Measurements from ENCODE around the gene KMT2C. TPM values are rescaled to one million over a fixed set of nuclear protein-coding genes. Genes with fewer than 3 reads are reported as not detected.

KMT2C gene
- total and polyA plus RNA-seq, 2 of the 8 experiments (the other 6 are each of a cell fraction or from before 2014, with no cell fraction given) = 9.1 to 40.8 TPM

- H2BK120ac ChIP-seq (replicated peaks; ENCODE audit: low read depth, low read length) = no peak overlapping the region
- no peak overlapping the region for H2AFZ ChIP-seq (ENCODE audit: low read length)
- H3K9me3 ChIP-seq (ENCODE audit: insufficient read depth in 2 of 2, low read depth in 1 of 2, low read length in 1 of 2) = peaks cover 0 to 3% of the 10 kb centered on the region in 2 experiments; a peak in 2 of 4 replicates
- no peak overlapping the region for H2BK5ac ChIP-seq (ENCODE audit: low read depth, low read length)
- no peak overlapping the region for H4K5ac ChIP-seq (ENCODE audit: insufficient read length, low read depth, low read length)
- peaks cover 0 to 75% of the 10 kb centered on the region in 2 experiments; a peak in 3 of 4 replicates for H3K79me2 ChIP-seq (ENCODE audit: control insufficient read depth in 1 of 2, insufficient read depth in 2 of 2, low read length in 2 of 2)
- H4K91ac ChIP-seq (replicated peaks; ENCODE audit: insufficient read length, low read length) = no peak overlapping the region
- no peak overlapping the region for H3K4me2 ChIP-seq (ENCODE audit: insufficient read depth in 1 of 2, low read depth in 2 of 2, low read length in 2 of 2)
- FAIRE-seq (no peak), DNase-seq (ENCODE audit: low read depth in 1 of 2, low spot score in 2 of 2) (no peak)
- POLR2A ChIA-PET (ENCODE audit: partially characterized antibody) = interaction anchor here (0.9 to 1.4 kb wide), 2 partner anchors 19 to 31 kb away, joined by 3 read pairs; no protein-coding TSS in a partner anchor
- WGBS, 2 experiments (ENCODE audit: extremely low coverage in 1 of 2, insufficient coverage in 1 of 2, insufficient read length in 1 of 2, insufficient replicate concordance in 2 of 2, low coverage in 1 of 2, low lambda C conversion rate in 2 of 2, missing lambda C conversion rate in 1 of 2) = 77% methylated on average over 2 of the region's 2 CpGs; no CpG with 5 or more reads in 1 of the 2 experiments
- H3K4ac ChIP-seq (replicated peaks; ENCODE audit: insufficient read length, low read depth, low read length) = no peak overlapping the region
- no peak overlapping the region for H2BK20ac ChIP-seq (ENCODE audit: low read length)
- no peak overlapping the region for H2BK12ac ChIP-seq (ENCODE audit: low read depth, low read length)
- H4K8ac ChIP-seq (ENCODE audit: extremely low read depth, insufficient read depth, low read length) = no peak overlapping the region
- H3K18ac ChIP-seq (ENCODE audit: extremely low read depth, low read length) = no peak overlapping the region
- H2AK5ac ChIP-seq (ENCODE audit: low read depth, low read length) = no peak overlapping the region
- no peaks in the 10 kb centered on the region for H4K20me1 ChIP-seq (replicated peaks in 1 of 2; ENCODE audit: control insufficient read depth in 1 of 2, insufficient read depth in 2 of 2, low read length in 2 of 2)
- CTCF ChIA-PET (ENCODE audit: partially characterized antibody) = interaction anchor here (0.6 to 1.5 kb wide), 2 partner anchors 46 to 98 kb away, joined by 3 read pairs; no protein-coding TSS in a partner anchor
- H3K4me1 ChIP-seq (replicated peaks in 1 of 4; ENCODE audit: control insufficient read depth in 3 of 4, insufficient read depth in 4 of 4, low read length in 3 of 4) = no peaks in the 10 kb centered on the region; a peak in 1 of 7 replicates
- H3K14ac ChIP-seq (ENCODE audit: insufficient read length) = no peak overlapping the region
- no peaks in the 10 kb centered on the region for H3K23me2 ChIP-seq (ENCODE audit: low read depth, low read length)
- no peak overlapping the region for H3K4me3 ChIP-seq (ENCODE audit: extremely low read depth in 1 of 4, insufficient read depth in 2 of 4, low read depth in 3 of 4, low read length in 4 of 4)
- H3K27ac ChIP-seq (ENCODE audit: low read depth, low read length) = no peak overlapping the region
- H3K27me3 ChIP-seq (replicated peaks in 1 of 4; ENCODE audit: control insufficient read depth in 3 of 4, extremely low read depth in 1 of 4, insufficient read depth in 3 of 4, low read length in 3 of 4) = no peaks in the 10 kb centered on the region
- no peak overlapping the region for H3K56ac ChIP-seq (replicated peaks; ENCODE audit: insufficient read length, low read depth, low read length)
- H3K9ac ChIP-seq (replicated peaks in 1 of 4; ENCODE audit: extremely low read depth in 1 of 4, low read depth in 3 of 4, low read length in 3 of 4) = no peak overlapping the region
- no peak overlapping the region for H2BK15ac ChIP-seq (ENCODE audit: low read length)
- H3K23ac ChIP-seq (ENCODE audit: insufficient read length) = no peak overlapping the region
- no peaks in the 10 kb centered on the region; the same call in 1 of the 2 replicates for H3K79me1 ChIP-seq (ENCODE audit: low read depth, low read length)
- H3K36me3 ChIP-seq (ENCODE audit: control insufficient read depth in 2 of 4, insufficient read depth in 4 of 4, low read length in 3 of 4) = no peaks in the 10 kb centered on the region
- TF ChIP-seq CBX5 (IDR thresholded peaks at IDR 0.05; ENCODE audit: low read depth, low read length) (no peak), CTCF (IDR thresholded peaks at IDR 0.05; ENCODE audit: control extremely low read depth in 1 of 3, insufficient read depth in 1 of 3, low read depth in 1 of 3, low read length in 3 of 3) (no peak), HDAC6 (IDR thresholded peaks at IDR 0.05; ENCODE audit: low read depth, low read length) (no peak), CBX8 (IDR thresholded peaks at IDR 0.05; ENCODE audit: borderline replicate concordance, low read depth, low read length) (no peak), KDM1A (IDR thresholded peaks at IDR 0.05; ENCODE audit: borderline replicate concordance, low read length) (no peak), POLR2A (IDR thresholded peaks at IDR 0.05; ENCODE audit: control extremely low read depth in 1 of 2, low read depth in 2 of 2, low read length in 2 of 2) (no peak), EZH2 (IDR thresholded peaks at IDR 0.05; ENCODE audit: low read depth, low read length, severe bottlenecking) (no peak), EGR1 (IDR thresholded peaks at IDR 0.05; ENCODE audit: borderline replicate concordance, low read depth, low read length) (no peak), HDAC2 (IDR thresholded peaks at IDR 0.05; ENCODE audit: borderline replicate concordance in 1 of 2, low read depth in 2 of 2, low read length in 2 of 2) (no peak), RNF2 (IDR thresholded peaks at IDR 0.05; ENCODE audit: borderline replicate concordance, low read depth, low read length, missing control alignments, poor library complexity, severe bottlenecking) (no peak)
These were observed 21.0 kb downstream of the KMT2C start for GRCh38 chr7:152414779-152415178.

All from H1 (cell line).